GM12891 (cell line): ENCODE measurements around the gene NLRC3.
"Not testable (repeated sequence)": the region's sequence is repeated elsewhere in the genome, so short reads cannot be mapped to it uniquely, and the experiment has no call there.

Experiments
- DNase-seq: peaks from one replicate; pipeline ENCODE4 v3.0.0; 2011; ENCODE audit warnings: low spot score; ENCODE audit not compliant: insufficient read length
- FAIRE-seq: peaks from 2 replicates; lab custom pipeline; 2011; peaks lifted over from hg19 to GRCh38; lab: Jason Lieb, UNC
- PAX5 ChIP-seq: IDR thresholded peaks from 2 replicates; pipeline ENCODE4 v1.6.1; 2011; ENCODE audit warnings: low read length, moderate library complexity, mild to moderate bottlenecking; ENCODE audit not compliant: insufficient read depth, severe bottlenecking
- POLR2A ChIP-seq: IDR thresholded peaks from 2 replicates; pipeline ENCODE4 v1.6.1; 2011; ENCODE audit warnings: low read depth, low read length, control low read depth
- POLR2AphosphoS5 ChIP-seq: IDR thresholded peaks from 2 replicates; pipeline ENCODE4 v1.6.1; 2011; ENCODE audit warnings: low read depth, low read length, control low read depth
- POU2F2 ChIP-seq: IDR thresholded peaks from 2 replicates; pipeline ENCODE4 v1.6.1; 2011; ENCODE audit warnings: low read depth, mild to moderate bottlenecking, control low read depth, low read length, moderate library complexity
- SPI1 ChIP-seq: IDR thresholded peaks from 2 replicates; pipeline ENCODE4 v1.6.1; 2011; ENCODE audit warnings: low read depth, low read length, control low read depth
- TAF1 ChIP-seq: IDR thresholded peaks from 2 replicates; pipeline ENCODE4 v1.6.1; 2011; ENCODE audit warnings: low read depth, low read length, control low read depth

NLRC3 gene

GRCh38 chr16:3610698-3611145 is 33.5 kb upstream of the NLRC3 start:
- DNase-seq = no peak
- no peak for FAIRE-seq
- TF ChIP-seq POLR2A (no peak), POU2F2 (no peak), SPI1 (no peak), PAX5 (no peak), TAF1 (no peak), POLR2AphosphoS5 (no peak)

- TF ChIP-seq SPI1 = peak; percentile 84
- no peak for TF ChIP-seq POU2F2
- DNase-seq (no peak), FAIRE-seq (peak; percentile 33)
Observed at GRCh38 chr16:3609895-3610697, 32.9 kb upstream of the NLRC3 start.

- FAIRE-seq = not testable (repeated sequence)
Observed at GRCh38 chr16:3608976-3609375, 31.8 kb upstream of the NLRC3 start.

DNA sequence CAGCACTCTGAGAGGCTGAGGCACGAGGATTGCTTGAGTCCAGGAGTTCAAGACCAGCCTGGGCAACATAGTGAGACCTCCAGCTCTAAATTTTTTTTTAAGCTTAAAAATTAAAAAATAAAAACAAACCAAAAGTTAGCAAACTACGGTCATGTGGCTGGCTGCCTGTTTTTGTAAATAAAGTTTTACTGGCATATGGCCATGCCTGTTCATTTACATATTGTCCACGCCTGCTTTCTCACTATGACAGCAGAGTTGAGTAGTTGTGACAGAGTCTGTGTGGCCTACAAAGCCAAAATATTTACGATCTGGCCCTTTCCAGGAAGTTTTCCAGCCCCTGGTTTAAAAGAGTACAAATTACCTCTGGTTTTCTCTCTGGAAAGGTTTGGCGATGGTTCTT is 30.9 kb upstream of the NLRC3 start:
- DNase-seq = no peak
- no peak for FAIRE-seq
- no peak for TF ChIP-seq TAF1
- no peak for TF ChIP-seq POLR2AphosphoS5
- TF ChIP-seq POU2F2 = peak; percentile 86

More at GRCh38 chr16:3608976-3609375, 31.8 kb upstream of the NLRC3 start:
- DNase-seq = not testable (repeated sequence)

GRCh38 chr16:3607634-3608033 is 30.4 kb upstream of the NLRC3 start:
- FAIRE-seq = no peak
- no peak for DNase-seq

DNA sequence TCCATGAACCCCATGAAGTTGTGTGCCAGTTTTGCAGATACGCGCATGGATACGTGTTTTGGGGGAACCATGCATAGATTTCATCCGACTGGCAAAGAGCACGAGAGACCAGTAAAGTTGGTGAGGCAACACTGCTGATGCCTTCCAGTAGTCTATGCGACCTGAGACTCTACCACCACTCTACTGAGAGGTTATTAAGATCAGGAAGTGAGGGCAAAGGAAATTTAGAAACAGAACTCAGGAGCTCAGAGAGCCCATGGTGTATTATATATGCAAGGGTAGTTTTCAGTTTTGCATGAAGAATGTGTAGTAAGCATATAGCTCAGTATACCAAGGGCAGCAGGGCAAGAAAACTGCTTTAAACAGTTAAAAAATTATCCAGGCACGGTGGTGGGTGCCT is 30.0 kb upstream of the NLRC3 start:
- FAIRE-seq (no peak), DNase-seq (no peak)
- TF ChIP-seq POU2F2 (no peak), PAX5 (no peak), SPI1 (no peak), POLR2AphosphoS5 (no peak), TAF1 (no peak), POLR2A (no peak)

More at GRCh38 chr16:3607634-3608033, 30.4 kb upstream of the NLRC3 start:
- TF ChIP-seq POLR2AphosphoS5 (no peak), POLR2A (no peak), SPI1 (no peak), PAX5 (no peak), TAF1 (no peak), POU2F2 (no peak)

GRCh38 chr16:3606441-3606840 is 29.2 kb upstream of the NLRC3 start:
- DNase-seq (no peak), FAIRE-seq (no peak)
- TF ChIP-seq POLR2A (no peak), PAX5 (no peak), POU2F2 (no peak), SPI1 (no peak), TAF1 (no peak), POLR2AphosphoS5 (no peak)

DNA sequence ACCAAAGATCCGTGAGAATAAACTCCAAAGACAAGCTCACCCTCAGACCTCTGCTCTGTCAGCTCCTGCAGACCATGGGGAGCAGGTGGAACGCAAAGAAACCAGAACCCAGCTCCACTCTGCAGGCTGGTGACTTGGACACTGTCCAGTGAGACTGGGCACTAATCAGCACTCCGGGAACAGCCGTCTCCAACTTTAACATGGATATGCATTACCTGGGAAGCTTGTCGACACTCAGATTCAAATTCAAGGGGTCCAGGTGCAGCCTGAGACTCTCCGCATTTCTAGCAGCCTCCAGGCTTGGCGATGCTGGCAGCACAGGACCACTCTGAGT is 25.1 kb upstream of the NLRC3 start:
- FAIRE-seq = no peak
- no peak for TF ChIP-seq POLR2A
- TF ChIP-seq POU2F2 = no peak
- TF ChIP-seq PAX5 = no peak
- TF ChIP-seq SPI1 = no peak
- TF ChIP-seq POLR2AphosphoS5 = no peak
- no peak for TF ChIP-seq TAF1
- no peak for DNase-seq

- DNase-seq = no peak
- TF ChIP-seq POU2F2 (no peak), PAX5 (no peak), POLR2A (no peak), TAF1 (no peak), SPI1 (no peak), POLR2AphosphoS5 (no peak)
- no peak for FAIRE-seq
Observed at GRCh38 chr16:3601614-3602319, 24.6 kb upstream of the NLRC3 start.

GRCh38 chr16:3599922-3600321 is 22.7 kb upstream of the NLRC3 start:
- no peak for TF ChIP-seq SPI1
- no peak for TF ChIP-seq PAX5
- no peak for TF ChIP-seq POU2F2
- no peak for TF ChIP-seq POLR2A
- no peak for TF ChIP-seq TAF1
- no peak for TF ChIP-seq POLR2AphosphoS5
- FAIRE-seq (no peak), DNase-seq (no peak)
